IPS-20b (cell line): ENCODE data around the gene C1QTNF8.

Source experiments
- H3K27ac ChIP-seq: one replicate; pipeline ENCODE4 v1.5.1; 2013; ENCODE audit warnings: low read length
- H3K27me3 ChIP-seq: 2 replicates; pipeline ENCODE4 v1.6.1; 2013; ENCODE audit warnings: mild to moderate bottlenecking, low read length, inconsistent platforms; ENCODE audit not compliant: insufficient read depth
- H3K36me3 ChIP-seq: 2 replicates; pipeline ENCODE4 v1.6.1; 2013; ENCODE audit warnings: low read depth, mild to moderate bottlenecking, inconsistent platforms, low read length, moderate library complexity; ENCODE audit not compliant: insufficient read depth
- H3K4me1 ChIP-seq: 2 replicates; pipeline ENCODE4 v1.6.1; 2013; ENCODE audit warnings: mild to moderate bottlenecking, control low read depth, inconsistent platforms, low read length, moderate library complexity; ENCODE audit not compliant: insufficient read depth
- H3K4me3 ChIP-seq: 2 replicates; pipeline ENCODE4 v1.5.1; 2013; ENCODE audit warnings: mild to moderate bottlenecking, low read length, inconsistent platforms
- H3K9ac ChIP-seq: 2 replicates; pipeline ENCODE4 v1.6.1; 2013; ENCODE audit warnings: low read depth, mild to moderate bottlenecking, inconsistent platforms, low read length, moderate library complexity
- H3K9me3 ChIP-seq: 2 replicates; pipeline ENCODE4 v1.6.1; 2013; ENCODE audit warnings: mild to moderate bottlenecking, low read depth, low read length, inconsistent platforms; ENCODE audit not compliant: insufficient read depth

C1QTNF8 gene

DNA sequence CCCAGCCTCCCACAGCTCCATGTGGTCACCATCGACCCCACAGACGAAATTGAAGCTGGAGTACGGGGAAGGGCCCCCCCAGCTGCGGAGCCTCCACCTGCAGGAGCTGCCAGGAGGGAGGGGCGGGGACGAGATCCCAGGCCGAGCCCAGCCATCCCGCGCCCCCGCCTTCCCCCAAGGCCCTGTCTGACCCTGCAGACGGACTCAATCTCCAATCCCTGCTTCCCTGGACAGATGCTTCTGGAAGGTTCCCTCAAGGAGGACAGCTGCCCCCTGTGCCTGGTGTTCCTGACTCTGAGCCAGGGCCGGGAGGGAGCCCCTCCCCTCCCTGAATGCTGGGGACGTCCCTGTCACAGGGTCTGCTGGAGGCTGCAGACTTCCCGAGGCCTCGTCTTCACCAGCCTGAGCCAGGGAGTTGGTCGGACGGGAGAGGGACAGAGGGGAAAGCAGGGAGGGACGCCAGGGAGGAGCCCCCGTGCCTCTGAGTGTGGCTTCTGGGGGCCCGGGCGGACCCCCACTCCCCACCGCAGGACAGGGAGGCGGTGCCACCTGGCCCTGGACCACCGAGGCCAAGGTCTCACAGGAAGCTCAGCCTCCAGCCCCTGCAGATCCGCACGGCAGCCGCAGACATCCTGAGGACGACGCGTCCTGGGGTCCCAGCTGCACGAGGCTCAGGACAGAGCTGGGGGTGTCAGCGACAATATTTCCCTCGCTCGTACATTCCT lies 21.3 kb upstream of the C1QTNF8 start:
- Histone ChIP-seq H3K9me3 (no peaks in the 10 kb centered on the region), H3K9ac (no peak overlapping the region), H3K36me3 (no peaks in the 10 kb centered on the region), H3K4me1 (no peaks in the 10 kb centered on the region), H3K27me3 (no peaks in the 10 kb centered on the region; the same call in 1 of the 2 replicates), H3K4me3 (no peak overlapping the region), H3K27ac (no peak overlapping the region)

DNA sequence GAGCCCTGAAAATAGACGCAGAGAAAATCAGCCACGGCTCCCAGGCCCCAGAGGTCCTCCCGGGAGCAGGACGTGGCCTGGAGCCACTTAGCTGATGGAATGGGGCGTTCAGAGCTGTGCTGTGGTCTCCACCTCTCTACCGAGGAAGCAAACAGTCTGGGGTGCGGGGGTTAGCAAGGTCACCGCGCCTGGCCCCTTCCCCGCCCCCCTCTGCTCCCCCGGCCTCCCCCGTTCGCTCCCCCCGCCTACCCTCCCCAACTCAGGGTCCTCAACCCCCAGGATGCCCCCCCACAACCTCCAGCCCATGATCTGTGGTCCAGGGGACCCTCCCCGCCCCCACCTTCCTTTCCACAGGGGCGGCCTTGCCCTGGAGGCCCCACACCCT lies 20.6 kb upstream of the C1QTNF8 start:
- Histone ChIP-seq H3K4me3 (no peak overlapping the region), H3K27me3 (peaks cover 4% of the 10 kb centered on the region; the same call in 1 of the 2 replicates), H3K36me3 (no peaks in the 10 kb centered on the region), H3K9me3 (no peaks in the 10 kb centered on the region), H3K27ac (no peak overlapping the region), H3K9ac (no peak overlapping the region), H3K4me1 (no peaks in the 10 kb centered on the region)

DNA sequence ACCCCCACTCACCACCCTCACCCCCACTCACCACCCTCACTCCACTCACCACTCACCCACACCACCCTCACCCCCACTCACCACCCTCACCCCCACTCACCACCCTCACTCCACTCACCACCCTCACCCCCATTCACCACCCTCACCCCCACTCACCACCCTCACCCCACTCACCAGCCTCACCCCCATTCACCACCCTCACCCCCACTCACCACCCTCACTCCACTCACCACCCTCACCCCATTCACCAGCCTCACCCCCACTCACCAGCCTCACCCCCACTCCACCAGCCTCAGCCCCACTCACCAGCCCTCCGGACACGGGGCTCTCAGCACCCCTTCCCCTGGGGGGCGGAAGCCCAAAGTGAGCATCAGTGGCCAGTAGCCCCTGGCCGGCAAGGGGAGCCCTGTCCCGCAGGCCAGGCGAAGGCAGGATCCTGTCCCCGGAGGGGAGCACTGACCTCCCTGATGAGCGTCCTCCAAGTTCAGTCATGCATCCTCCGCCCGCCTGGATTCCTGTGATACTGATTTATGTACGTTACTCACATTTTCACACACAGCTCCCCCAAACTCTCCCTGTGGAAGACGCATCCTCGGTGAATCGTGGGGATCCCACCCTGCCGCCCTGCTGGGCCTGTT lies 18.0 kb upstream of the C1QTNF8 start:
- Histone ChIP-seq H3K4me1 (no peaks in the 10 kb centered on the region), H3K27me3 (peaks cover 23% of the 10 kb centered on the region), H3K36me3 (no peaks in the 10 kb centered on the region), H3K9ac (no peak overlapping the region), H3K9me3 (no peaks in the 10 kb centered on the region), H3K27ac (no peak overlapping the region), H3K4me3 (no peak overlapping the region)

DNA sequence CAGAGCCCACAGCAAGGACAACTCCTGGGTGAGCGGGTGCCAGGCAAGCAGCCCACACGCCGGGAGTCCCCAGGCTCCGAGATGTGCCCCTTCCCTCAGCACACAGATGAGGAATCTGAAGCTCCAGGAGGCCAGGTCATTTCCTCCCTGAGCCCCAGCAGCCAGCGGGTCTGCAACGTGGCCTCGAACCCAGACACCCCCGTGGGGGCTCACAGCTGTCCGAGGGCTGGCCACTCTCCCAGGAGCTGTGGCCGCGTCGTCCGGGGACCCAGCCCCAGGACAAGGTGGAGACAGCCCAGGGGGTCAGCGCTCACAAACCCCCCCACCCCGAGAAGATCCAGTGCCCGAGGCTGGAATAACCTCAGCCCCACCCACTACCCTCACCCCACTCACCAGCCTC lies 17.4 kb upstream of the C1QTNF8 start:
- Histone ChIP-seq H3K27me3 (peaks cover 27% of the 10 kb centered on the region), H3K36me3 (no peaks in the 10 kb centered on the region), H3K9ac (no peak overlapping the region), H3K27ac (no peak overlapping the region), H3K4me3 (no peak overlapping the region), H3K4me1 (no peaks in the 10 kb centered on the region), H3K9me3 (no peaks in the 10 kb centered on the region)

DNA sequence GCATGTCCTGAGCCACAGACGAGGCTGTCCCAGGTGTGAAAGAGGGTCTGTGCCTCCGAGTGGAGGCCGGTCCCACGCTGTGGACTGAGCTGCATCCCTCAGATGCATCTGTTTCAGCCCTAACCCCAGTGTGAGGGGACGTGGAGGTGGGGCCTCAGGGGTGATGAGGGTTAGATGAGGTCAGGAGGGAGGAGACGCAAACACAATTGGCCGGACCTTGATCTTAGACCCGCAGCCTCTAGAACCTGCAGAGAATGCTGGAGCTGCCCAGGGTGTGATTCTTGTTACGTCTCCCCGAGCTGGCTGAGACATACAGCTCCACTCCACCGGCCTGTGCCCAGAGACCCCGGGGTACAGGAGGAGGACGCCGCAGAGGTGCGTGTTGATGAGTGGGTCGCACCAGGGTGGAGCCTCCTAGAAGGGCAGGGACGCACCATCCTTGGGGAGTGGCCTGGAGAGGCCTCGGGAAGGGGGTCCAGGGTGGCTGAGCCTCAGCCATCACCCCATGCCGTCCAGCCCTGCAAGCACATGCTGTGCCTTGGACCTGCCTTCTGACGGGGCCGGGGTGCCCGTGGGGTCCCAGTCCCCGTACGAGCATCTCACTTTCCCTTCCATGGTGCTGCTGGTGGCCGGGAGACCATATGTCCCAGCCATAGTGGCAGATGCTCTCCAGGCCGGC lies 16.6 kb upstream of the C1QTNF8 start:
- no peaks in the 10 kb centered on the region for H3K4me1 ChIP-seq
- H3K27ac ChIP-seq, result no peak overlapping the region
- H3K27me3 ChIP-seq, result peaks cover 30% of the 10 kb centered on the region
- no peak overlapping the region for H3K9ac ChIP-seq
- H3K9me3 ChIP-seq, result no peaks in the 10 kb centered on the region
- no peaks in the 10 kb centered on the region for H3K36me3 ChIP-seq
- H3K4me3 ChIP-seq, result no peak overlapping the region

DNA sequence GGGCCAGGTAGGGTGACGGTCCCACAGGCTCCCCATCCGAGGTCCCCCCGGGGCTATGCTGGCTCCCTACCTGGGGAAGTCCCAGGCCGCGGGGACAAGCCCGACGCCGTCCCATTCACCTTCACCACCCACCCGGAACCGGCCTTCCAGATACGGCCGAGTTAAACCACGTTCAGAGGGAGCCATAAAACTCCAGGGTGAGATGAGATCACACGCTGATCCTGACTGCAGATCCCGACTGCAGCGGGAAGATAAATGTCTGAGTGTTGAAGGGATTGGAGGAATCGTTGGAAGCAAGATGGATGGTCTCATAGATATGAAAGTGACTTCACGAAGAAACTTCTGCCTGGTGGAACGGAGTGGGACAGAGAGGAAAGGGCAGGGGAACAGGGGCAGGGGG lies 13.6 kb upstream of the C1QTNF8 start:
- Histone ChIP-seq H3K9me3 (no peaks in the 10 kb centered on the region), H3K27me3 (peaks cover 33% of the 10 kb centered on the region), H3K4me1 (no peaks in the 10 kb centered on the region), H3K4me3 (no peak overlapping the region), H3K36me3 (no peaks in the 10 kb centered on the region), H3K9ac (no peak overlapping the region), H3K27ac (no peak overlapping the region)

DNA sequence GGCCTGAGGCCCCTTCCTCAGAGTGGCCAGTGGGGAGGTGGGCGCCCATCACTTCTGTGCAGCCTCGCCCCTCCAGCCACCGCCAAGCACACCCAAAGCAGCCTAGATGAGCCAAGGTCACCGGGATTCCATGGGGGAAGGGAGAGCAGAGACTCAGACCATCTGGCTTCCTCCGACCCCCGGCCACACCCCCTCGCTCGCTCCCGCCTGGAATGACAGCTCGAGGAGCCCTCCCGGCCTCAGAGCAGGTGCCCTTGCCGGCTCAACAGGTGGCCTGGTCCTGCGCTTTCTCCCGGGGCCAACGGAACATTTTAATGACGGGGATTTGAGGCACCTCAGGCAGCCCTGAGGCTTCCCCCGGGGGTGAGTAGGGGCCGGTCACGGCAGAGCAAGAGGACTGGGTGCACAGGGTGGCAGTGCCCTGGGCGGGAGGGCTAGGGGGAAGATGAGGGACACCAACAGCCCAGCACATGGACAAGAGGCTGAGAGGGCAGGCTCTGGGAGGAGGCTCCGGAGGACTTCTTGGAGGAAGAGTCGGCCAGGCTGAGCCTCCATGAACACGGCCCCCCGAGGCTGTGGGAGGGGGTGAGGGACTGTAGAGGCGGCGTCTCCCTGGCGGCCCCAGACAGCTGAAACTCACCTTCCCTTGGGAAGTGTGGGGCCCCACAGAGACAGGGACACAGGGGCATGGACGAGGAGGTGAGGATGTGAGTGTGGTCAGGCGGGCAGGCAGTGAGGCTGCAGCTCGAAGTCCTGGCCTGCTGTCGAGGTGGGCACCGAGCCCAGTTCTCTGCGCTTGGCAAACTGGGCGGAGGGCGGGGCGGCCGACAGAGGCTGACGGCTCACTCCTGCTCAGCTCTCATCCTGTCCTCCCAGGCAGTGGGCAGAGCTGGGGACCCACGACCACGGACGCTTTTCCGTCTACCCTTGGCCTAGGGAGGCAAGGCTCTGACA lies 12.5 kb upstream of the C1QTNF8 start:
- Histone ChIP-seq H3K27ac (no peak overlapping the region), H3K27me3 (peaks cover 42% of the 10 kb centered on the region), H3K4me1 (no peaks in the 10 kb centered on the region)

DNA sequence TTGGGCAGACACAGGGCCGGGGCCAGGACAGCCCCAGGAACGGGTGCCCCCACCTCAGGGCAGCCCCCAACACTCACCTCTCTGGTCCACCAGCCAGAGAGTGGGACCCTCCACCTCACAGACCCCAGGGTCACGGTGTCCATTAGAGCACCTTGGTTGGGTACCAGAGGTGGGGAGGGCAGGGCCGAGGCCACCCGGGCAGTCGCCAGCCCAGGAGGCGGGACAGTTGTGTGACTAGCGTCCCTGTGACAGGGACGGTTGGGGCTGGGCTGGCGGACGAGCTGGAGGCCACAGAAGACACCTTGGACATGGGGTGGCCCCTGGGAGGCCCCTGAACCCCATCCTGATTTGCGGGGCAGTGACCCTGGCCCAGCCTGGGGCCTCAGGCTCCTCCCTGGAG lies 11.7 kb upstream of the C1QTNF8 start:
- H3K9ac ChIP-seq, result no peak overlapping the region
- no peaks in the 10 kb centered on the region for H3K36me3 ChIP-seq
- peaks cover 47% of the 10 kb centered on the region for H3K27me3 ChIP-seq
- no peak overlapping the region for H3K4me3 ChIP-seq
- no peaks in the 10 kb centered on the region for H3K9me3 ChIP-seq
- no peak overlapping the region for H3K27ac ChIP-seq
- H3K4me1 ChIP-seq, result no peaks in the 10 kb centered on the region

More for the DNA sequence above, 12.5 kb upstream of the C1QTNF8 start:
- Histone ChIP-seq H3K36me3 (no peaks in the 10 kb centered on the region), H3K9me3 (no peaks in the 10 kb centered on the region), H3K4me3 (no peak overlapping the region), H3K9ac (no peak overlapping the region)

DNA sequence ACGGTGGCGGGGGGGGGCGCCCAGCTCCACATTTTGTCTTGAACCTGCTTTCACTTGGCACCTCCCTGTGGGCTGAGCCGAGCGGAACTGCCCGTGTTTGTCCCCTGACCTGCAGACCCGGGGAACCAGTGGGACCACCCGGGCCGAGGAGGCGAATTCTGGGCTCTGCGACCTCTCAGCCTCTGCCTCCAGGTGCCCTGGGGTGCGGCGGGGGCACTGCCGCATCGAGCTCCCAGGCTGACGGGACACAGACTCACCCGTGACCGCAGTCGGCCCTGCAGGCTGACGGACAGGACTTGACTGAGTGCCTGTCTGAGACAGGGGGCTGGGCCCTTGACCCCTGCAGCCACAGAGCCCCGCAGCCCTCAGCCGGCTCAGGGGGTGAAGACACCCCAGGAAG lies 11.1 kb upstream of the C1QTNF8 start:
- Histone ChIP-seq H3K9ac (no peak overlapping the region), H3K36me3 (no peaks in the 10 kb centered on the region), H3K27ac (no peak overlapping the region), H3K27me3 (peaks cover 47% of the 10 kb centered on the region), H3K9me3 (no peaks in the 10 kb centered on the region), H3K4me1 (no peaks in the 10 kb centered on the region), H3K4me3 (no peak overlapping the region)

DNA sequence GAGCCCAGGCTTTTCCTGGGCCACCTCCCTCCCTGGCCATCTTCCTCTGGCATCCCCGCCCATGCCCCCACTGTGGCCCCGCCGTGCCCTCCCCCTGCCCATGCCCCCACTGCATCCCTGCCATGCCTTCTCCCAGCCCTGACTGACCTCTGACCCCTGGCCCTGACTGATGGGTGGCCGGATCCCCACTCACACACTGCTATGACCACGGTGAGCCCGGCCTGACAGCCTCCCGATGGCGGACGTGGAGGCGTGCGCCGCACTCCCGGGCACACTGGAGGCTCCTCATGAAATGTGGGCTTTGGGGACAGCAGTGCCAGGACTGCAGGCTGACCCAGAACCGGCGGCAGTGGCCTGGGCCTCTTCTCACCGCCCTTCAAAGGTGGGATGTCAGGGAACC lies 10.6 kb upstream of the C1QTNF8 start:
- Histone ChIP-seq H3K27ac (no peak overlapping the region), H3K4me1 (no peaks in the 10 kb centered on the region), H3K9me3 (no peaks in the 10 kb centered on the region), H3K4me3 (no peak overlapping the region), H3K9ac (no peak overlapping the region), H3K36me3 (no peaks in the 10 kb centered on the region), H3K27me3 (peaks cover 43% of the 10 kb centered on the region)

DNA sequence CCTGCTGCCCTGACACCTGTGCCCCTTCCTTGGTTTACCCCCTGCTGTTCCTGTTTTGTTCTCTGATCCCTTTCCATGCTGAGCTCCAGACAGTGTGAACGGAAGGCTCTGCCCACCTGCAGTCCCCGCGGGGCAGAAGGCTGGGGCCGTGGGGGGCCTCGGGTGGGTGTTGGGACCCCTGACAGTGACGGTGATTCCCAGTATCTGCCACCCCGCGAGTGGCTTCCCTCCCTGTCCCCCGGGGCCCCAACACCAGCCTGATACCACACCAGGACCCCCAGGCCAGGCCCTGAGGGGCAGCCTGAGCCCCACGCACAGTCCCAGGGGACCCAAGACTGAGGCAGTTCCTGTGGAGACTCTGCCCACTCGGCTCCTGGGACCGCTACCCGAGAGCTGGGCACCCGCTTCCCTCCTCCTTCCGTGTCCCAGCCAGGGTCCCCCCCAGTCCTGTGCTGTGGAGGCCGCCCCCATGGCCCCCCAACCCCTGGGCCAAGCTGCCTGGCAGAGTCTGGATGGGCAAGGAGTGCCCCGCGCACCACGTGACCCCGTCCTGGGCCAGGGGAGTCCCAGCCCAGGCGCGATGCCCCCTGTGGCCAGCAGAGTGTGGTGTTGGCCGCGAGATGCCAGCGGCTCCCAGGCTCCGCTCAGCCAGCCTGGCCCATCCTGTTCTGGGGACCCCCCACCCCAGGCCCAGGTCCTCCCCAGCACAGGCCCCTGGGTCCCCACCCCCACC lies 10.0 kb upstream of the C1QTNF8 start:
- Histone ChIP-seq H3K4me1 (no peaks in the 10 kb centered on the region), H3K9ac (no peak overlapping the region), H3K27ac (no peak overlapping the region), H3K36me3 (no peaks in the 10 kb centered on the region), H3K27me3 (peaks cover 42% of the 10 kb centered on the region), H3K4me3 (no peak overlapping the region), H3K9me3 (no peaks in the 10 kb centered on the region)
